Kidney (tissue), 14 donors: ENCODE results near the gene CALHM4. TPM values are rescaled to one million over a fixed set of nuclear protein-coding genes. Genes with fewer than 3 reads are reported as not detected.

Experiments used
- DNase-seq, 5 donors: peaks; one replicate each; pipeline ENCODE4 v3.0.0-alpha.2; 2013 to 2020
- FAIRE-seq: peaks from 2 replicates; lab custom pipeline; 2012; peaks lifted over from hg19 to GRCh38; lab: Jason Lieb, UNC
- H3K27ac ChIP-seq, 2 donors: one replicate each; pipeline ENCODE4 v1.7.0; 2013; ENCODE audit warnings: low read depth in 2 of 2, low read length in 2 of 2, inconsistent platforms in 1 of 2
- H3K27me3 ChIP-seq: one replicate; pipeline ENCODE4 v1.7.1; 2013; ENCODE audit warnings: low read length, inconsistent platforms; ENCODE audit not compliant: control insufficient read depth, insufficient read depth
- H3K36me3 ChIP-seq, 3 donors: one replicate each; pipeline versions ENCODE4 v1.7.0 to v1.7.1; 2013; ENCODE audit warnings: low read length in 3 of 3, control low read depth in 1 of 3, inconsistent platforms in 1 of 3; ENCODE audit not compliant: insufficient read depth in 3 of 3, control insufficient read depth in 2 of 3
- H3K4me1 ChIP-seq, 3 donors: one replicate each; pipeline versions ENCODE4 v1.7.0 to v1.7.1; 2013; ENCODE audit warnings: low read length in 3 of 3, inconsistent platforms in 1 of 3, low read depth in 1 of 3; ENCODE audit not compliant: control insufficient read depth in 2 of 3, insufficient read depth in 2 of 3
- H3K4me3 ChIP-seq, 3 donors: one replicate each; pipeline versions ENCODE4 v1.7.0 to v1.8.1; 2013; ENCODE audit warnings: low read length in 3 of 3, control low read depth in 1 of 3, inconsistent platforms in 1 of 3
- H3K9ac ChIP-seq, 3 donors: one replicate each; pipeline versions ENCODE4 v1.7.0 to v1.7.1; 2013; ENCODE audit warnings: low read length in 3 of 3, control low read depth in 1 of 3, inconsistent platforms in 1 of 3
- H3K9me3 ChIP-seq, 3 donors: one replicate each; pipeline versions ENCODE4 v1.7.0 to v1.7.1; 2013; ENCODE audit warnings: low read length in 3 of 3, control low read depth in 1 of 3, inconsistent platforms in 1 of 3; ENCODE audit not compliant: control insufficient read depth in 2 of 3, insufficient read depth in 1 of 3
- intact Hi-C: fragments of 100-400 bp; cut with DNase I; formaldehyde crosslinking; loops from one replicate; pipeline ENCODE4 v1.11.1; 2022
- polyA plus RNA-seq: library from polyadenylated mRNA; stranded (reverse); fragments of 350-450 nt; fragmentation: Illumina TruSeq; extraction: RNeasy Lipid Tissue Mini Kit (QIAGEN cat#74804); gene quantifications from one replicate; pipeline ENCODE4 v1.2.3, GENCODE V29; 2014; ENCODE audit warnings: low read depth, low replicate concordance; ENCODE audit not compliant: insufficient read depth
- total RNA-seq: library from RNA; stranded (reverse); fragmentation: NEBNext Ultra II Directional; extraction: Animal tissue kit (Norgen Biotek cat#: 25700); gene quantifications from one replicate; pipeline ENCODE4 v1.2.1, GENCODE V29; 2021
- TF ChIP-seq, protein P1 (sequence below): IDR thresholded peaks from 3 replicates; pipeline ENCODE4 v1.5.1; 2012; ENCODE audit warnings: mild to moderate bottlenecking, moderate library complexity, borderline replicate concordance; ENCODE audit not compliant: insufficient read depth; ENCODE audit errors: extremely low read depth
- donor health status: control.
- donor health status: control.
- donor health status: control.
- donor health status: control.
- donor health status: control.
- donor health status: DM: yes; HTN: yes; CAD: no.
- donor health status: Normal renal cell carcinoma (clear cell type).

CALHM4 gene
- total and polyA plus RNA-seq, 2 donors from 2014 or later = 0.60 TPM; not detected in 1

- peaks cover 0 to 14% (median 3%) of the 10 kb centered on the region in 3 donors for H3K4me1 ChIP-seq
- no peak overlapping the region for H3K9ac ChIP-seq
- no peaks in the 10 kb centered on the region for H3K9me3 ChIP-seq
- H3K36me3 ChIP-seq = no peaks in the 10 kb centered on the region
- H3K27ac ChIP-seq = no peak overlapping the region
- no peak for FAIRE-seq
- intact Hi-C loops = no loop called here
- peak in 2 of 5 donors; percentile 43 to 76 for DNase-seq
- H3K27me3 ChIP-seq = no peaks in the 10 kb centered on the region
- no peak overlapping the region for H3K4me3 ChIP-seq
- TF ChIP-seq, protein P1, sequence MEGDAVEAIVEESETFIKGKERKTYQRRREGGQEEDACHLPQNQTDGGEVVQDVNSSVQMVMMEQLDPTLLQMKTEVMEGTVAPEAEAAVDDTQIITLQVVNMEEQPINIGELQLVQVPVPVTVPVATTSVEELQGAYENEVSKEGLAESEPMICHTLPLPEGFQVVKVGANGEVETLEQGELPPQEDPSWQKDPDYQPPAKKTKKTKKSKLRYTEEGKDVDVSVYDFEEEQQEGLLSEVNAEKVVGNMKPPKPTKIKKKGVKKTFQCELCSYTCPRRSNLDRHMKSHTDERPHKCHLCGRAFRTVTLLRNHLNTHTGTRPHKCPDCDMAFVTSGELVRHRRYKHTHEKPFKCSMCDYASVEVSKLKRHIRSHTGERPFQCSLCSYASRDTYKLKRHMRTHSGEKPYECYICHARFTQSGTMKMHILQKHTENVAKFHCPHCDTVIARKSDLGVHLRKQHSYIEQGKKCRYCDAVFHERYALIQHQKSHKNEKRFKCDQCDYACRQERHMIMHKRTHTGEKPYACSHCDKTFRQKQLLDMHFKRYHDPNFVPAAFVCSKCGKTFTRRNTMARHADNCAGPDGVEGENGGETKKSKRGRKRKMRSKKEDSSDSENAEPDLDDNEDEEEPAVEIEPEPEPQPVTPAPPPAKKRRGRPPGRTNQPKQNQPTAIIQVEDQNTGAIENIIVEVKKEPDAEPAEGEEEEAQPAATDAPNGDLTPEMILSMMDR = no peak
Measured at GRCh38 chr6:116557893-116558292, 4.3 kb downstream of the CALHM4 start.

GRCh38 chr6:116560130-116560529 lies 6.6 kb downstream of the CALHM4 start:
- intact Hi-C loops = loop anchor here (10.0 kb wide), 1 partner anchor 275 kb away; no protein-coding TSS in a partner anchor

GRCh38 chr6:116561377-116562018 lies 7.9 kb downstream of the CALHM4 start:
- Histone ChIP-seq H3K27ac (no peak overlapping the region), H3K9me3 (no peaks in the 10 kb centered on the region), H3K9ac (peak overlapping the region in 1 of 3 donors; percentile 8), H3K36me3 (no peaks in the 10 kb centered on the region), H3K27me3 (no peaks in the 10 kb centered on the region), H3K4me1 (peaks cover 0 to 14% (median 5%) of the 10 kb centered on the region in 3 donors), H3K4me3 (peak overlapping the region in 2 of 3 donors; percentile 35)
- intact Hi-C loops = loop anchor here (10.0 kb wide), 1 partner anchor 277 kb away; no protein-coding TSS in a partner anchor
- peak; percentile 94 for FAIRE-seq
- peak; percentile 75 to 86 (median 83) for DNase-seq
- TF ChIP-seq, protein P1 = peak; percentile 91

More at GRCh38 chr6:116560130-116560529, 6.6 kb downstream of the CALHM4 start:
- DNase-seq (no peak), FAIRE-seq (no peak)
- no peak overlapping the region for H3K9ac ChIP-seq
- no peaks in the 10 kb centered on the region for H3K36me3 ChIP-seq
- TF ChIP-seq, protein P1 = no peak
- no peaks in the 10 kb centered on the region for H3K27me3 ChIP-seq
- H3K27ac ChIP-seq = no peak overlapping the region
- H3K9me3 ChIP-seq = no peaks in the 10 kb centered on the region
- H3K4me1 ChIP-seq = peaks cover 0 to 14% (median 3%) of the 10 kb centered on the region in 3 donors
- H3K4me3 ChIP-seq = no peak overlapping the region
